GM19397 (cell line): ENCODE data around the gene PI3.

Experiments
- ATAC-seq: cut with Tn5 transposase; IDR thresholded peaks from one replicate; pipeline ENCODE4 v1.9.1; 2021; ENCODE audit warnings: mild to moderate bottlenecking, moderate library complexity; ENCODE audit not compliant: unreplicated experiment

Gene PI3

GRCh38 chr20:45183084-45183483, 8.4 kb downstream of the PI3 start:
- no peak for ATAC-seq

DNA sequence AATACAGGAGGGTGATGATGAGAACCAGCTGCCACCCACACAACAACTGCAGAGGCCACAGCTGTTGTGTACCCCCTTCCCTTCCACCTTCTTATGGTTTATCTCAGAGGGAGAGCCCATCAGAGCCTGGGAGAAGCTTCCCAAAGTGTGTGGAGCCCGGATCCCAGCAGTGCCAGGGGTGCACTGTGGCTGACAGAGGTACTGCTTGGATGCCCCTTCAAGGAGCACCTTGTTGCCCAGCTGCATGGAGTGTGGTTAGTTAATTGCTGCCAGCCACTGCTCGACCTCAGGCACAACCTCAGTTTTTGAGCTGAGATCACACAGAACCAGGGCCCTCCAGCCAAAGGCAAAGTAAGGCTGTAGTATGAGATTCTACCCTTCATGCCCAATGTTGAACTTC, 13.0 kb downstream of the PI3 start:
- ATAC-seq = no peak

DNA sequence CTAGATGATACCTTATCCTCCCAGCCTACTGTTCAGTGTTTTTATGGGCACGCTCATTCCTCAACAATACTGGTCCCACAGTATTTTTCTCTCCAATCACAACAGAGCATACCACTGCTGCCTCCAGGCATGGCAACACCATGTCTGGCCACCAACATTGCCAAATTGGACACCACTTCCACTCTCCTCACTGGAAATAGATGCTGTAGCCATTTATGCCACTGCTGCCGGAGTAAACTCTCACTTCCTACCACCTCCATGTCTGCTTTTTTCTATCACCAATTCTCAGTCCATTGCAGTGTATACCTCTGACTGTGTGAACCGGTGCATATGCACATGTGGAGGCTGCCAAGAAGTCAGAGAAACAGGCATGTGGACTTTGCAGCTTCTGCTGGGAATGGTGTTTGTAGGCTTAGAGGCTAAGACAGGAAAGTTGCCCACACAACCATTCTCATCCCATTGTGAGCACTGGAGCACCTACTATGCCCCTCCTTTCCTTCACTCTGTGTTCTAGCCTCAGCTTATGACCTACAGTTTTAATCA, 14.4 kb downstream of the PI3 start:
- ATAC-seq = no peak

DNA sequence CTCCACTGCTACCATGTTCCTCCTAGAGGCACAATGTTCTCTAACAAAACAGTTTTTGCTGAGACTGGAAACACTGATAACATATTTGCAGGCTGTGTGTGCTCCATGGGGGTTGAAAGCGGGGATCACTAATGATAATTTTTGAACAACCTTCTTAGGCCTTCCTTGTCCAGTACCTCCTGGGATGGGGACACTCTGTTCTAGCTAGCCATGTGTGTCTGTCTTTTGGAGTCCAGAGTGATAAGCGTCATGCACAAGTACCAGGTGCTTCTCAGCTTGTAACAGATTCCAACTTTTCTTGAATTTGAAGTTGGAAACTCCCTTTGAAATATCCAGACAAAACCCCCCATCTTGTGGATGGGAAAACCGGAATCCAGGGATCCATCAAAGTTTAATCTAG, 15.2 kb downstream of the PI3 start:
- ATAC-seq = no peak

GRCh38 chr20:45191926-45192325, 17.2 kb downstream of the PI3 start:
- ATAC-seq = no peak

DNA sequence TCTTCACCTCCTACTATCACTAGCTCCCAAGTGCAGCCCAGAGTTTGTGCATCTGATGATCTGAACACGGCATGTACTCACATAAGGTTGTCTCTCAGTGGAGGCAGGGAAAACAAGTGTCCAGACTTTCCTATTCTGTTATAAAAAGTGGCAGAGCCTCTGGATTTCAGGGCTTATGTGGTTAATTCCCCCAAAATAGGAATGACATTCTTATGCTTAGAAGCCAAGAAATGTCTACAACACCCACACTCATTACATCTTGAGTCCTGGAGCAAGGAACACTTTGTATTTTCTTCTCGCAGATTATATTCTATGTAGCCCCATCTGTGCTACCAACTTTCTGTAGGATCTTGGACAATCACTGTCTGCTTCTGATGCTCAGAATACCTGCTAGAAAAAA, 18.6 kb downstream of the PI3 start:
- ATAC-seq = no peak

DNA sequence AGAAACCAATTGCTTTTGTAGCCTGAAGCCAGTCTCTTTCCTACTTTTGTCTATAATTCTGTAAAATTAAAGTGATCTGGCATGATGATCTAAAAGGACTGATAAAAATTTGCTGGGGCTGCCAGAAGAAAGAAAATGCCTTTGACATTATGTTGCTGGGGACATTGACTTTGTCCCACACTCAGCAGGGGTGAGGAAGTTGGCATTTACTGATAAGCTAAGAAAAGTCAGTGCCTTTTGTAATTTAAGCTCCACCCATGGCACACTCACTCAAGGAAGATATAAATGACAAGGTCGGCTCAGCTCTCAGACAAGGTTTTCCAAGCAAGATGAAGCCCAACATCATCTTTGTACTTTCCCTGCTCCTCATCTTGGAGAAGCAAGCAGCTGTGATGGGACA, 32.0 kb downstream of the PI3 start, which contains the start of gene SEMG1:
Gene SEMG1 (plus strand): TSS at position 309 of the 400 bp plus-strand sequence. CDS start 21 bp downstream, at position 330.
- no peak for ATAC-seq

DNA sequence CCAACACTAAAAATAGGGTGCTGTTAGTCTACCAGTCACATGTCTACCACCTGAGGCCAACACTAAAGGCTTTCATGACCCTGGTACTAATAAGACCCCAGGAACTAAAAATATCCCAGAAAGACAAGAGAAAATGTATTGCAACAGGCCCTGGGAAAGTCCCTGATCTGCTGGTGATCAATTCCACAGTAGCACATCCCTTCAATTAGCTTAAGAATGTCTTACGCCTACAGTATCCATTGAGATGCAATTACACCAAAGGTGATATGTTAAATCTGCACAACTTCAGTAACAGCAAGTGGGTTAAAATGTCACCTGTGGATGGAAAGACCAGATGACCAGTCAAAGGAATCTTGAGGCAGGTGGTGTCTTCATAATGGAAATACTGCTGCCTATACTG, 35.2 kb downstream of the PI3 start:
- ATAC-seq = no peak

DNA sequence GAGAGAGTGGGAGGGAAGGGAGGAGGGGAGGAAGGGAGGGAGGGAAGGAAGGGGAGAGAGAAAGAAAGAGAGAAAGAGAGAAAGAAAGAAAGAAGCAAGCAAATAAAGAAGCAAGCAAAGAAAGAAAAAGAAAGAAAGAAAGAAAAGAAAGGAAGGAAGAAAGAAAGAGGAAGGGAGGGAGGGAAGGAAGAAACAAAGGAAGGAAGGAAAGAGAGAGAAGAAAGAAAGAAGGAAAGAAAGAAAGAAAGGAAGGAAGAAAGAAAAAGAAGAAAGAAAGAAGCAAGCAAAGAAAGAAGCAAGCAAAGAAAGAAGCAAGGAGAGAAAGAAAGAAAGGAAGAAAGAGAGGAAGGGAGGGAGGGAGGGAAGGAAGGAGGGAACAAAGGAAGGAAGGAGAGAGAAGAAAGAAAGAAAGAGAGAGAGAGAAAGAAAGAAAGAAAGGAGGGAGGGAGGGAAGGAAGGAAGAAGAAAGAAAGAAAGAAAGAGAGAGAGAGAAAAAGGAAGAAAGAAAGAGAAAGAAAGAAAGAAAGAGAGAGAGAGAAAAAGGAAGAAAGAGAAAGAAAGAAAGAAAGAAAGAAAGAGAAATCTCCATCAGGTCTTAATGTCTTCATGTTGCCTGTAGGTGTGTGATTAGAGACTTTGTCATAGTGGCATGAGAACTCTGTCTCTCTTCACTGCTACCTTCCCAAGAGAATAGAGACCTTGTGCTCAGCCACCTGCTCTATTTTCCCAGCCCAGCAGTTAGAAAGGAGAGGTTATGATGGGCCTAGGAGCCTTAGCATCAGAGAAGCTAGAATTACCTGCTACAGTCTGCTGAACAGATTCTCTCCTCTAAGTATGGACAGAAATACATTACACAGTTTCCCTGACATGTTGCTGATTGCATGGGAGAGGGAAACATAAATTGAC, 37.1 kb downstream of the PI3 start:
- no peak for ATAC-seq

GRCh38 chr20:45212836-45213235, 38.1 kb downstream of the PI3 start:
- no peak for ATAC-seq

DNA sequence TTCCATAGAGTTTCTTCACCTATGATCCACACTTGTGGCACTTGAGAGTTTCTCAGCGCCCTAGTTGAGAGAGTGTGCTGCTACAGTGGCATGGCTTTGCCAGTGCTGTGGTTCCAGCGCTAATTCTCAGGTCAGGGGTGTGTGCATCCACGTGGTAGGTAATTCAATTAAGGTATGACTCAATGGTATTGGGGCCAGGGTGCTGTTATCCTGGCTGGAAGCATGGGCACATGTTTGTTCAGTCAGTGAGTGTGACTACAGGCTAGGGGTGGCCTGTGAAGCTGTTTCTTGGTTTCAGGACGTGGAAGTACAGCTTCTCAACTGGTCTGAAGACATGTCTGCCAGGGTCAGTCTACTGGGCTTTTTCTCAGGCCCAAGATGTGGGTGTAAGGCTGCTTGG, 43.4 kb downstream of the PI3 start:
- no peak for ATAC-seq

GRCh38 chr20:45218636-45219035, 43.9 kb downstream of the PI3 start:
- ATAC-seq = no peak

- ATAC-seq = no peak
Observed at GRCh38 chr20:45221076-45221475, 46.4 kb downstream of the PI3 start, which contains the start of gene SEMG2. Gene SEMG2 (plus strand): TSS chr20:45221373. CDS start chr20:45221390, 17 bp downstream.

DNA sequence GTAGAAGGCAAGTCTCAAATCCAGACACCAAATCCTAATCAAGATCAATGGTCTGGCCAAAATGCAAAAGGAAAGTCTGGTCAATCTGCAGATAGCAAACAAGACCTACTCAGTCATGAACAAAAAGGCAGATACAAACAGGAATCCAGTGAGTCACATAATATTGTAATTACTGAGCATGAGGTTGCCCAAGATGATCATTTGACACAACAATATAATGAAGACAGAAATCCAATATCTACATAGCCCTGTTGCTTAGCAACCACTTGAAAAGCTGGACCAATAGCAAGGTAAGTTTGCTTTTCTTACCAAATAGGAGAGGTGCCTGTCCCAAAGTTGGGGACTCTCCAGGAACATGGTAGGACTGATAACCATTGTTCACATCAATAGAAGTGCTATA, 48.4 kb downstream of the PI3 start:
- no peak for ATAC-seq
